ENCODE results near the gene TMEM132A.

- TF ChIP-seq SUZ12 (IDR thresholded peaks at IDR 0.05) (no peak), HDGF (IDR thresholded peaks at IDR 0.05; ENCODE audit: borderline replicate concordance) (no peak), LEF1 (IDR thresholded peaks at IDR 0.05; ENCODE audit: borderline replicate concordance) (no peak), NFRKB (IDR thresholded peaks at IDR 0.05) (no peak), SP1 (IDR thresholded peaks at IDR 0.05) (no peak), FOXM1 (IDR thresholded peaks at IDR 0.05; ENCODE audit: borderline replicate concordance) (no peak), BHLHE40 (IDR thresholded peaks at IDR 0.05; ENCODE audit: borderline replicate concordance) (no peak), ZNF384 (IDR thresholded peaks at IDR 0.05) (no peak), L3MBTL2 (conservative IDR thresholded peaks at IDR 0.05) (no peak)
Measured at GRCh38 chr11:60951606-60951903, 27.3 kb downstream of the TMEM132A start.
